ENCODE results near the gene SLC9B1.

- no peak for TF ChIP-seq CTCF (IDR thresholded peaks at IDR 0.05)
- TF ChIP-seq EP300 (IDR thresholded peaks at IDR 0.05), result no peak
- TF ChIP-seq POLR2A (IDR thresholded peaks at IDR 0.05), result no peak
Measured at GRCh38 chr4:102994803-102995202, 24.7 kb downstream of the SLC9B1 start.
